SW480 (cell line): ENCODE results near the gene SFXN3.
A peak's percentile ranks its signal among the peaks of the same experiment; 100 is the strongest.
"Not testable (repeated sequence)": the region's sequence is repeated elsewhere in the genome, so short reads cannot be mapped to it uniquely, and the experiment has no call there.

Experiments
- DNase-seq: peaks from one replicate; pipeline ENCODE4 v3.0.0-alpha.2; 2016; ENCODE audit warnings: low spot score

SFXN3 gene

DNA sequence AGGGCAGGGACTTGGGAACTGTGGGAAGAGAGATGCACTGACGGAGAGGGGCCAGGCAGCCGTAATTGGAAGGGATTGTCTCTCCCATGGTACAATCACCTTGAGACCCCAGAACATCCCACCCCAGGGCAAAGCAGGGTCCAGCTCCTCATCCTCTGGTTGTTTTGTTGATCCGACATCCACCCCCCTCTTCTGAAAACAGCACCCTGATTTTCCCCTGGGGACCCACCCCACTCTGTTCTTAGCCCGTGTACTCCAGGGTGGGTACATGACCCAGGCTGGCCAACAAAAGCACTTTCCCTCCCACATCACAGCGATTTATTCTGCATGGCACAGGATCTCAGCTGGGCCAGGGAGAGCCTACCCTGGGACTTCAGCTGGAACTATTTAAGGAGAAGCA is 14.2 kb upstream of the SFXN3 start:
- DNase-seq: no peak

GRCh38 chr10:101018118-101018599 is 12.9 kb upstream of the SFXN3 start:
- no peak for DNase-seq

DNA sequence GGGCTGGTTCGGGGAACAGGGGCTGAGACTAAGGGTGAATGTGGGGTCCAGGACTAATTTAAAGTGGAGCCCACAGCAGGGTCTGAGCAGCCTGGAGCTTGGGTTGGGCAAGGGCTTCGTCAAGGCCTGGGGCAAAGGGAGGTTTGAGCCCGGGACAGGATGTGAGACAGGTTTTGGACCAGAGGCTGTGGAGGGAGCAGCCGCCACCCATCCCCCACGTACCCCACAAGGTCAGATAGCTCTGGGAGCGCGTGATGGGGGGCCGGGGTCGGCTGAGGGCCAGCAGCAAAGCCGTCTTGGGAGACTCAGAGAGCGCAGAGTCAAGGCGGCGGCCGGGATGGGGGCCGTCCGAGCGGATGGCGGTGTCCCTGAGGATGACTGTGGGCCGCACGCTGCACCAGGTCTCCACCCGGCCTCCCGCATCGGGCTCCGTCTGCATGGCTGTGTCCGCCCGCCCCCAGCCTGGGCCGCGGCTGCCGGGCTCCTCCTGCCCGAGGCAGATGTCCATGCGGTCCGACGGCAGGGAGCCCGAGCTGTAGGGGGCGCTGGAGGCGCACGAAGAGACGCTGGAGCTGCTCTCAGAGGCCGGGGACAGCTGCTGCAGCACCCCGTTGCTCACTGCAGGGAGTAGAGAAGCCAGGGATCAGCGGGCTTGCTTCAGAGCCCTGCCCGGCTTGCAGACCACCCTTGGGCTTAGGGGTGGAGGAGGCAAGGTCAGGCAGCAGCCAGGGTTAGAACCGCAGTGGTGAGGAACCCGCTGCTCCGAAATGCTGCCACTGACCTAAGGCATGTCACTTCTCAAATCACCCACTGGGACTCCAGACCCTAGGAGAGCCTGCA is 12.2 kb upstream of the SFXN3 start:
- DNase-seq: peak; percentile 78

- DNase-seq: no peak
Measured at GRCh38 chr10:101019440-101019703, 11.7 kb upstream of the SFXN3 start.

DNA sequence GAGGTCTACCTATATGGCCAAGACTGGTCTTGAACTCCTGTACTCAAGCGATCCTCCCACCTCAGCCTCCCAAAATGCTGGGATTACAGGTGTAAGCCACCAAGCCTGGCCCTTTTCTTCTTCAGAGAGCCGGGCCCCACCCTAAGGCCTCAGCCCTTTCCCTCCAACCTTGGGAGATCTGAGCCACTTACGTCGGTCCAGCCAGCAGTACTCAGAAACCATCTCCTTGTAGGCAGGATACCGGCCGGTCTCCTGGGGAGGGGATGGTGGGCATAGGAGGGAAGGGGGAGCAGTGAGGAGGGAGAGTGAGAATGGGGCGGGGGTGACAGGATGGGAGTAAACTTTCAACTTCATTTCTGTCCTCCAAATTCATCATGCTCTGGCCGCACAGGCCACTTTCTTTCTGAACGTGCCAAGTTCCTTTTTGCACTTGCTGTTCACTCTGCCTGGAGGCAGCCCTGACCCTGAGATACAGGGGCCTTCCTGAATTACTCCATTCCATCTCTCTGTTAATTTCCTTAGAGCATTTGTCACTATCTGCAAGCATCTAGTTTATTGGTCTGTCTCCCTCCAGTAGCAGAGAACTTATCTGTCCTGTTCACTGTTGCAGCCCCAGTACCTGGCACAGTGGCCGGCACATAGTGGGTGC is 10.5 kb upstream of the SFXN3 start:
- DNase-seq: no peak

- DNase-seq: no peak
Measured at GRCh38 chr10:101021239-101021638, 9.8 kb upstream of the SFXN3 start.

GRCh38 chr10:101021692-101022251 is 9.3 kb upstream of the SFXN3 start:
- DNase-seq: no peak

- DNase-seq: no peak
Measured at GRCh38 chr10:101022967-101023705, 7.9 kb upstream of the SFXN3 start.

DNA sequence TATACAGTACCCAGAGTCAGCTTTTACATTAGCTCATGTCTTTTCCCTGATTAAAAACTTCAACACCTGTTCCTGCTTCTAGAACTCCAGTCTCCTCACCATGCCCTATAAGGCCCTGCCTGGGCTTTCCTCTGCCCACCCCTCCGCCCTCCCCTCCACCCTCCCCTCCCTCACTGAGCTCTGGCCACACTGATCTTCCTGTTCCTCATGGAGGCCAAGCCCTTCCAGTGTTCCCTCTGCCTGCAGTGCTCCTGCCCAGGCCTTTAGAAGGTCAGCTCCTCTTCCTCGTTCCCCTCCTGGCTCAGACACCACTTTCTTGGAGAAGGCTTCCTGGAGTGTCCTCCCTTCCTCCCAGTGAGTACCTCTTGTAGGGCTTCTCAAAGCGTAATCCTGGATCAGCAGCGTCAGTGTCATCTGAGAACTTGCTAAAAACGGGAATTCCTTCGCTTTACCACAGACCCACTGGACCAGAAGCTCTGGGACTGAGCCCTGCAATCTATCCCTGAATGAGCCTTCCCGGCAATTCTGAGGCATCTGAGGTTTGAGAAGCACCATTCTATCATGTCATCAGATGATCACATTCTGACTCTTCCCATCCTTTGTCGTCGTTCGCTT is 3.8 kb upstream of the SFXN3 start:
- DNase-seq: no peak

GRCh38 chr10:101028446-101029337 is 2.3 kb upstream of the SFXN3 start:
- DNase-seq: no peak

- DNase-seq: no peak
Measured at GRCh38 chr10:101029520-101030295, 1.3 kb upstream of the SFXN3 start.

DNA sequence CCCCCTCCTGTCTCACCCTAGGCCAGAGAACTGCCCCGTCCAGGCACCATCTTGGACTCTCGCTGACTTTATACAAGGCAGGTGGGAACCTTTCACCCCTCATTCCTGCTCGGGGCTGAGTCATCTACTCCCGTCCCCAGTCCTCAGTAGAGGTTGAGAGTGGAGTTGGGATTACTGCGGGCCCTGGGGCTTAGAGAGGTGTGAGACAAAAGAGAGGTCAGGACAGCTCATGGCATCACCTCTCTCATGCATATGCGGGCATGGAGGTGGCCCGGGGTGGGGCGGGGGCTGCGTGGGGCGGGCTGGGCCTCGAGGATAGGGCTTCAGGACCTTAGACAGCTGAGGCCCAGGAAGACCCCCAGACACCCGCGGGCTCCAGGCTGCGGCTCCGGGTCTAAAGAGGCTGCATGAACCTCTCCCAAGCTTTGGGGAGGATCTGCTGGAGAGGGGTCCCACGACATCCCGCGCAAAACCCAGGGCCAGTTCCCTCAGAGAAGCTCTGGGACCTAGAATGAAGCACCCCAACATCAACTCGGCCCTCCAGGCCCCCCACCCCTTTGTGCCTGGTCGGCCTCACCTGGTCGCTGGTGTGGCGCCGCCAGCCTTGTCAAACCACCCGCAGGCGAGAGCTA is 422 bp upstream of the SFXN3 start:
- DNase-seq: no peak

DNA sequence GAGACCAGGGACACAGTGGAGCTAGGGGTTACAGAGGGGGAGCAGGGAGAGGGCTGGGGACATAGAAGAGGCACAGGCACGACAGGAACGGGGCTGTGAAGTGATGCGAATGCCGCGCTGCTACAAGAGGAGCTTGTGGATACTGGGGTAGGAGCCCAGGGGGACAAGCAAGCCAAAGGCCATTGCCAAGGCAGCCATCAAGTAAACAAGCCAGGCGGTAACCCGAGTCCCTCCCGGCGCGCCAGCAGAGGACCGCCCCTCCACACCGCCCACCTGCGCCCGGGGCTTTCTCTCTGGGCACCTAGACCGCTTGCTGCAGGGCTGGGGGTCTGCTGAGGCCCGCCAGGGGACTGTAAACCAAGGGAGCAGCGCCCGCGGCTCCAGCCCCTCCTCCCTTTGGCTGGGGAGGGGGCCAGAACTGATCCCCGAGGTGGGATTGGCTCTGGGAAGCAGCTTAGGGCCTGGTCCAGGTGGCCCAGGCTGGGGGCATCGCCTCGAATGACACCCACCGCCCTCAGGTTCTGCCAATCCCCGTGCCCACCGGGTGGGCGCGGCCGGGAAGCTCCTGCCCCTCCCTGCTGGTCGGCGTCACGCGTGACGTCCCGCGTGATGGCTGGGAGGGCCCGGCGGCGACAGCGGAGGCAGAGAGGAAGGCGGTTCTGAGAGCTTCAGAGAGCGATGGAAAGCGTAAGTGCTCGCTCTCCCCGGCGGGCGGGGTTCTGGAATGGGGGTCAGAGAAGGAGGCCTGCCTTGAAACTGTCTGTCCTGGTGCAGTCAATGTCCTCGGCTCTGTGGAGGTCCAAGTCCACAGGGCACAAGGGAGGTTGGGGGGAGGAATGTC is 982 bp downstream of the SFXN3 start:
- peak; percentile 72 for DNase-seq

DNA sequence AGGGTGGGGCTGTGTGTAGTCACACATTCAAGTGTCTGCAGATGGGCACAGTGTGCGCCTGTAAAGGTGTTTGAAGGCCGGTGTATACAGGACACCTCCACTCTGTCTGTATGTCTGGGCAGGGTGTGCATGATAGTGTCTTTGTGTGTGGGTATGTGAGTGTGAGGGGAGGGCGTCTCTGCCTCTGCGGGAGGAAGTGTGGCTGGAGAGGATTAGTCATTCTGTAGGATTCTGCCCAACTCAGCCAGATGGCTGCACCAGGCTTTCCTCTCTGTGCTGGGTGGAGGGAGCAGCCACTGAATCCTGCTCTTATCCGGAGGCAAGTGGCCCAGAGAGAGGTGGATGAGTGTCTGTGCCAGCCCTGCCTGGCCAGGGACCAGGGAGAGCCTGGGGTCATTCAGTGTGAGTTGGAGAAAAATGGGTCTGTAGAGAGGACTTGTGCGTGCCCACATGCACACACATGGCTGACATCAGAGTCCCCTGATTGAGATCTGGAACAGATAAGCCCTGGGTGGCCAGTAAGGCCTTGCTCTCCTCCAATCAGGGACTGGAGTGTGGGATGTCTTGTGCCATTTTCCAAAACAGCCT is 1.7 kb downstream of the SFXN3 start:
- peak; percentile 91 for DNase-seq

DNA sequence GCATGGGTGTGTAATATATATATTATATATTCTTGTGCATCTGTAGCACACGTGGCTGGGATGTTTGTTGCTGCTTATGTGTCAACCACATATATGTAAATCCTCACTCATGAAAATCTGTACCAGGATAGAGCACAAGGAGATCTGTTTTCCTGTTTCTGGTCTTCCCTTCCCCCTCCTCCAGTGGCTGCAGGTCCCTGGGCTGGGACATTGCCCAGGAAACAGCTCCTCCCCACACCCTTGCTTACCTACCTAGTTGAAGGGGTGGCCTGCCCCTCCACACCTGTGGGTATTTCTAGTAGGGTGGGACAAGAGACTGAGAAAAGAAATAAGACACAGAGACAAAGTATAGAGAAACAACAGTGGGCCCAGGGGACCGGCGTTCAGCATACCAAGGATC is 2.2 kb downstream of the SFXN3 start:
- no peak for DNase-seq

DNA sequence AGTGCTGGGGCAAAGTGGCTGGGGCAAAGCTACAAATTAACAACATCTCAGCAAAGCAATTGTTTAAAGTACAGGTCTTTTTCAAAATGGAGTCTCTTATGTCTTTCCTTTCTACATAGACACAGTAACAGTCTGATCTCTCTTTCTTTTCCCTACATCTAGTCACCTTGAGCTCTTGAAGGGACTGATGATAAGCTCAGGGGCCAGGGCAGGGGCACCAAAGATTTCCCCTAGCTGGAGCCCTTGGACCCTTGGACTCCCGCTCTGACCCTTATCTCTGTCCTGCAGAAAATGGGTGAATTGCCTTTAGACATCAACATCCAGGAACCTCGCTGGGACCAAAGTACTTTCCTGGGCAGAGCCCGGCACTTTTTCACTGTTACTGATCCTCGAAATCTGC is 3.4 kb downstream of the SFXN3 start:
- DNase-seq: not testable (repeated sequence)

DNA sequence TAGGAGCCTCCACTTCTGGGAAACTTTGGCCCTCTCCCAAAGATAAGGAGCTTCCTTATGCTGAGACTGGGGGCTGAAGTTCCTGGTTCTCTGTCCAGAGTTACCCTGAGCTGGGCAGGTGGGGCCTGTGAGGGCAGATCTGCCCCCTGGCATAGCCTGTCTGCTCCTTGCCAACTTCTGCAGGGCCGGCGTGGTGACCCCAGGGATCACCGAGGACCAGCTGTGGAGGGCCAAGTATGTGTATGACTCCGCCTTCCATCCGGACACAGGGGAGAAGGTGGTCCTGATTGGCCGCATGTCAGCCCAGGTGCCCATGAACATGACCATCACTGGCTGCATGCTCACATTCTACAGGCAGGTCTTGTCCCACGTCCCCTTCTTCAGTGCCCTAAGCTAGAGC is 4.3 kb downstream of the SFXN3 start:
- DNase-seq: no peak

GRCh38 chr10:101035916-101036702 is 5.1 kb downstream of the SFXN3 start:
- no peak for DNase-seq
